Lower lobe of right lung (tissue), 2 donors: Measurements from ENCODE around the gene FADS1. TPM values are rescaled to one million over a fixed set of nuclear protein-coding genes. Genes with fewer than 3 reads are reported as not detected.

Experiments
- ATAC-seq, 2 donors: fragments of 200-7000 bp; cut with Tn5 transposase; one replicate each; pipeline ENCODE4 v1.9.1; 2020 to 2022; ENCODE audit warnings: mild to moderate bottlenecking in 2 of 2, moderate library complexity in 2 of 2
- DNase-seq: peaks from one replicate; pipeline ENCODE4 v3.0.0-alpha.2; 2020
- H3K27ac ChIP-seq: fragments of 200-600 bp; one replicate; pipeline ENCODE4 v1.8.0; 2022
- H3K27me3 ChIP-seq: fragments of 200-600 bp; one replicate; pipeline ENCODE4 v1.8.0; 2022; ENCODE audit warnings: low read depth
- H3K36me3 ChIP-seq: fragments of 200-600 bp; one replicate; pipeline ENCODE4 v1.8.0; 2022; ENCODE audit warnings: mild to moderate bottlenecking
- H3K4me1 ChIP-seq: fragments of 200-600 bp; one replicate; pipeline ENCODE4 v1.8.0; 2022
- H3K4me3 ChIP-seq: fragments of 200-600 bp; one replicate; pipeline ENCODE4 v1.8.0; 2022; ENCODE audit warnings: mild to moderate bottlenecking
- H3K9me3 ChIP-seq: fragments of 200-600 bp; one replicate; pipeline ENCODE4 v1.8.0; 2022
- CTCF ChIP-seq: fragments of 200-600 bp; IDR thresholded peaks from one replicate; pipeline ENCODE4 v1.8.0; 2022; ENCODE audit warnings: antibody characterized with exemption, mild to moderate bottlenecking
- intact Hi-C: fragments of 100-400 bp; cut with DNase I; formaldehyde crosslinking; loops from one replicate; pipeline ENCODE4 v1.11.0; 2022
- long read RNA-seq: library from polyadenylated mRNA; unstranded; transcript quantifications from one replicate; pipeline ENCODE4 v2.0.0, GENCODE V29; 2021
- total RNA-seq: library from RNA; stranded (reverse); fragmentation: NEBNext Ultra II Directional; extraction: Animal tissue kit (Norgen Biotek cat#: 25700); gene quantifications from one replicate; pipeline ENCODE4 v1.2.1, GENCODE V29; 2021
- donor health status: DM: no; HTN: yes; CAD: no; lungs with severe emphysema.

Gene FADS1
- total RNA-seq, result 63.6 TPM
- long read RNA-seq, full-length matches to known transcripts, result 194 of 251 reads
- long read RNA-seq, partial matches to known transcripts, result 29 of 251 reads
- long read RNA-seq, other reads (novel, unspliced or antisense), result 28 of 251 reads

GRCh38 chr11:61816736-61817455 is at the start of gene FADS1:
Gene FADS1, minus strand, starts transcription at chr11:61817003. Its CDS starts 74 bp downstream, at chr11:61816929.
- no peaks in the 10 kb centered on the region for H3K27me3 ChIP-seq
- peak; percentile 69 for TF ChIP-seq CTCF
- ATAC-seq (peak; percentile 76 to 85), DNase-seq (peak; percentile 97)
- H3K9me3 ChIP-seq, result no peaks in the 10 kb centered on the region
- peak within 1 kb of the TSS; percentile 82 for H3K4me3 ChIP-seq
- H3K27ac ChIP-seq, result peak within 1 kb of the TSS; percentile 99
- H3K36me3 ChIP-seq, result peaks cover 11% of the 10 kb centered on the region
- H3K4me1 ChIP-seq, result peaks cover 12% of the 10 kb centered on the region
- intact Hi-C loops, result no loop called here

GRCh38 chr11:61866231-61866957 is 49.6 kb upstream of the FADS1 start:
- H3K4me3 ChIP-seq, result no peak overlapping the region
- peaks cover 7% of the 10 kb centered on the region for H3K4me1 ChIP-seq
- H3K27me3 ChIP-seq, result peaks cover 6% of the 10 kb centered on the region
- H3K9me3 ChIP-seq, result no peaks in the 10 kb centered on the region
- DNase-seq (no peak), ATAC-seq (no peak)
- H3K36me3 ChIP-seq, result peaks cover 25% of the 10 kb centered on the region
- H3K27ac ChIP-seq, result no peak overlapping the region
- intact Hi-C loops, result no loop called here
- TF ChIP-seq CTCF, result no peak

GRCh38 chr11:61864814-61865775 is 48.3 kb upstream of the FADS1 start:
- H3K4me1 ChIP-seq, result no peaks in the 10 kb centered on the region
- H3K36me3 ChIP-seq, result peaks cover 30% of the 10 kb centered on the region
- intact Hi-C loops, result no loop called here
- H3K27ac ChIP-seq, result no peak overlapping the region
- no peak for TF ChIP-seq CTCF
- no peak overlapping the region for H3K4me3 ChIP-seq
- no peaks in the 10 kb centered on the region for H3K27me3 ChIP-seq
- ATAC-seq (no peak), DNase-seq (no peak)
- H3K9me3 ChIP-seq, result no peaks in the 10 kb centered on the region

- intact Hi-C loops, result no loop called here
- H3K27ac ChIP-seq, result no peak overlapping the region
- ATAC-seq, result no peak
- H3K4me1 ChIP-seq, result no peaks in the 10 kb centered on the region
- peaks cover 41% of the 10 kb centered on the region for H3K36me3 ChIP-seq
- no peak for DNase-seq
- no peaks in the 10 kb centered on the region for H3K9me3 ChIP-seq
- no peak for TF ChIP-seq CTCF
- no peaks in the 10 kb centered on the region for H3K27me3 ChIP-seq
- no peak overlapping the region for H3K4me3 ChIP-seq
Observed at GRCh38 chr11:61863548-61864081, 46.8 kb upstream of the FADS1 start.
